ENCODE measurements around the gene OGFR.

The OGFR gene

GRCh38 chr20:62794007-62794724 lies 10.5 kb upstream of the OGFR start (continued):
- TF ChIP-seq ZNF561 (tag by site-specific recombination; IDR thresholded peaks at IDR 0.05; ENCODE audit: borderline replicate concordance) (peak; percentile 35; the same call in 1 of the 2 replicates), OSR2 (tag by site-specific recombination; IDR thresholded peaks at IDR 0.05) (peak; percentile 92)

- ChIA-PET POLR2A (interaction anchor here (0.8 to 3.5 kb wide), 6 partner anchors 10 to 408 kb away, joined by 3 to 22 read pairs (median 4); partner anchors contain the start of genes OGFR, RPS21 and SLCO4A1), CTCF (interaction anchor here (1.1 to 1.9 kb wide), 4 partner anchors 13 to 295 kb away, joined by 4 to 12 read pairs (median 4); no protein-coding TSS in a partner anchor)
- peak overlapping the region; percentile 39; the same call in 1 of the 2 replicates for H3K27ac ChIP-seq (ENCODE audit: extremely low read depth, low read depth, low read length)
- H3K36me3 ChIP-seq (ENCODE audit: control insufficient read depth in 2 of 2, insufficient read depth in 1 of 2, low read length in 2 of 2) = peaks cover 0 to 28% of the 10 kb centered on the region in 2 experiments; a peak in 1 of 3 replicates
- H3K4me3 ChIP-seq (ENCODE audit: low read depth, low read length) = peak overlapping the region; percentile 33
- no peaks in the 10 kb centered on the region for H3K4me1 ChIP-seq (ENCODE audit: control insufficient read depth, insufficient read depth, low read length)
- H3K9me3 ChIP-seq (ENCODE audit: control insufficient read depth, insufficient read depth, low read depth, low read length) = no peaks in the 10 kb centered on the region
- peak; percentile 5; the same call in 1 of the 2 replicates for TF ChIP-seq ZFP69B (tag by site-specific recombination; IDR thresholded peaks at IDR 0.05)
- no peak for TF ChIP-seq GLI4 (tag by site-specific recombination; IDR thresholded peaks at IDR 0.05)
- peak; percentile 27 for TF ChIP-seq PATZ1 (tag by site-specific recombination; IDR thresholded peaks at IDR 0.05)
- TF ChIP-seq ZBTB20 (tag by site-specific recombination; IDR thresholded peaks at IDR 0.05) = peak; percentile 78
- peak; percentile 70 for TF ChIP-seq PRDM1 (tag by site-specific recombination; IDR thresholded peaks at IDR 0.05)
- TF ChIP-seq ZBTB8A (tag by site-specific recombination; IDR thresholded peaks at IDR 0.05) = peak; percentile 97
- TF ChIP-seq ZBTB10 (tag by site-specific recombination; IDR thresholded peaks at IDR 0.05) = peak; percentile 71
- TF ChIP-seq ZNF501 (tag by site-specific recombination; IDR thresholded peaks at IDR 0.05) = no peak
- peak; percentile 53; the same call in 1 of the 2 replicates for TF ChIP-seq ZEB2 (tag by site-specific recombination; IDR thresholded peaks at IDR 0.05)
- TF ChIP-seq OSR2 (tag by site-specific recombination; IDR thresholded peaks at IDR 0.05) = peak; percentile 53
- TF ChIP-seq ZNF23 (tag by site-specific recombination; IDR thresholded peaks at IDR 0.05; ENCODE audit: borderline replicate concordance) = no peak
- TF ChIP-seq GFI1B (tag by site-specific recombination; IDR thresholded peaks at IDR 0.05) = no peak
- TF ChIP-seq SP7 (tag by site-specific recombination; IDR thresholded peaks at IDR 0.05) = peak; percentile 44; the same call in 1 of the 2 replicates
- TF ChIP-seq SP3 (tag by site-specific recombination; IDR thresholded peaks at IDR 0.05) = peak; percentile 50; the same call in 1 of the 2 replicates
- TF ChIP-seq HOXC10 (CRISPR knock-in tag; IDR thresholded peaks at IDR 0.05) = no peak
- TF ChIP-seq ZBTB1 (tag by site-specific recombination; IDR thresholded peaks at IDR 0.05) = peak; percentile 3; the same call in 1 of the 2 replicates
- 0 out of 2 replicates have a peak, but pooled peaks have one; percentile 5 for TF ChIP-seq ZNF623 (tag by site-specific recombination; IDR thresholded peaks at IDR 0.05)
- TF ChIP-seq ZNF544 (tag by site-specific recombination; IDR thresholded peaks at IDR 0.05) = no peak
- no peak for TF ChIP-seq ZNF19 (tag by site-specific recombination; IDR thresholded peaks at IDR 0.05; ENCODE audit: low read depth)
- no peak for TF ChIP-seq ZNF660 (tag by site-specific recombination; IDR thresholded peaks at IDR 0.05)
- peak; percentile 41; the same call in 1 of the 2 replicates for TF ChIP-seq YY1 (tag by site-specific recombination; IDR thresholded peaks at IDR 0.05)
- TF ChIP-seq ZNF692 (tag by site-specific recombination; IDR thresholded peaks at IDR 0.05) = peak; percentile 66; the same call in 1 of the 2 replicates
- TF ChIP-seq INSM2 (tag by site-specific recombination; IDR thresholded peaks at IDR 0.05) = 0 out of 2 replicates have a peak, but pooled peaks have one; percentile 12
- peak; percentile 30; the same call in 1 of the 2 replicates for TF ChIP-seq EGR2 (tag by site-specific recombination; IDR thresholded peaks at IDR 0.05; ENCODE audit: low read depth)
- 0 out of 2 replicates have a peak, but pooled peaks have one; percentile 73 for TF ChIP-seq ZSCAN23 (tag by site-specific recombination; IDR thresholded peaks at IDR 0.05)
- TF ChIP-seq ZNF600 (tag by site-specific recombination; IDR thresholded peaks at IDR 0.05) = peak; percentile 69
- no peak for TF ChIP-seq ZNF10 (tag by site-specific recombination; IDR thresholded peaks at IDR 0.05)
Observed at GRCh38 chr20:62795023-62795761, 9.4 kb upstream of the OGFR start.
